Measurements from ENCODE around the gene GNAI1. TPM values are rescaled to one million over a fixed set of nuclear protein-coding genes. Genes with fewer than 3 reads are reported as not detected.
A peak's percentile ranks its signal among the peaks of the same experiment; 100 is the strongest.

The GNAI1 gene
- total and polyA plus RNA-seq, 2 experiments from 2014 or later, result 57.4 to 58.7 TPM

DNA sequence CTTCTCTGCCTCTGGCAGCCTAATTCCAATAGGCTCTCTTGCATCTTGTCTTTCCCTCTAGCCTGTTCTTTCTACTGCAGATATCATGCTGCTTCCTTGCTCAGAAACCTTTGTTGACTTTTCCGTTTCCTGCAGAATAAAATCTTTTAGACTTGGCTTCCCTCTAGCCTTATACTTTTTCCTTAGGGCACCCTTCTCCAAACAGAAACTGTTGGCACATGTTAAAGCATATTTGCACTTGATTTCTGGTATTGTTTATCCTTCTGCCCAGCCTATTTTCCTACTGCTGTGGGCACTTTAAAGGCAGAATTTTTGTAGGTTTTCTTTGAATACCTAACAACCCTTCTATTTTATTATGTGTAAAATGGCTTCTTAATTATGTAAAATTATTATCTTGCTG lies 4.6 kb downstream of the GNAI1 start:
- TF ChIP-seq EZH2phosphoT487 (IDR thresholded peaks at IDR 0.05; ENCODE audit: low read depth, severe bottlenecking, unreplicated experiment) (no peak), EZH2 (IDR thresholded peaks at IDR 0.05; ENCODE audit: borderline replicate concordance) (no peak)
- TF ChIP-seq, protein P1, sequence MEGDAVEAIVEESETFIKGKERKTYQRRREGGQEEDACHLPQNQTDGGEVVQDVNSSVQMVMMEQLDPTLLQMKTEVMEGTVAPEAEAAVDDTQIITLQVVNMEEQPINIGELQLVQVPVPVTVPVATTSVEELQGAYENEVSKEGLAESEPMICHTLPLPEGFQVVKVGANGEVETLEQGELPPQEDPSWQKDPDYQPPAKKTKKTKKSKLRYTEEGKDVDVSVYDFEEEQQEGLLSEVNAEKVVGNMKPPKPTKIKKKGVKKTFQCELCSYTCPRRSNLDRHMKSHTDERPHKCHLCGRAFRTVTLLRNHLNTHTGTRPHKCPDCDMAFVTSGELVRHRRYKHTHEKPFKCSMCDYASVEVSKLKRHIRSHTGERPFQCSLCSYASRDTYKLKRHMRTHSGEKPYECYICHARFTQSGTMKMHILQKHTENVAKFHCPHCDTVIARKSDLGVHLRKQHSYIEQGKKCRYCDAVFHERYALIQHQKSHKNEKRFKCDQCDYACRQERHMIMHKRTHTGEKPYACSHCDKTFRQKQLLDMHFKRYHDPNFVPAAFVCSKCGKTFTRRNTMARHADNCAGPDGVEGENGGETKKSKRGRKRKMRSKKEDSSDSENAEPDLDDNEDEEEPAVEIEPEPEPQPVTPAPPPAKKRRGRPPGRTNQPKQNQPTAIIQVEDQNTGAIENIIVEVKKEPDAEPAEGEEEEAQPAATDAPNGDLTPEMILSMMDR (IDR thresholded peaks at IDR 0.05; ENCODE audit: poor library complexity), result no peak
- Histone ChIP-seq H3K4me3 (no peak overlapping the region), H2AFZ (no peak overlapping the region), H3K36me3 (replicated peaks; ENCODE audit: insufficient read depth, low read depth) (no peaks in the 10 kb centered on the region), H3K27me3 (no peaks in the 10 kb centered on the region), H3K4me1 (ENCODE audit: insufficient read depth) (peaks cover 32% of the 10 kb centered on the region), H3K79me2 (peaks cover 89% of the 10 kb centered on the region), H3K27ac (no peak overlapping the region), H3K9me3 (ENCODE audit: low read depth) (no peaks in the 10 kb centered on the region), H3K4me2 (peak overlapping the region; percentile 79), H4K20me1 (ENCODE audit: insufficient read depth, poor library complexity, severe bottlenecking) (peaks cover 17% of the 10 kb centered on the region), H3K9me2 (replicated peaks; ENCODE audit: insufficient read depth) (no peaks in the 10 kb centered on the region)
- no peak for DNase-seq (ENCODE audit: low spot score)
- 31% methylated on average over 1 of the region's 1 CpG for WGBS (ENCODE audit: low lambda C conversion rate, missing lambda C conversion rate)

DNA sequence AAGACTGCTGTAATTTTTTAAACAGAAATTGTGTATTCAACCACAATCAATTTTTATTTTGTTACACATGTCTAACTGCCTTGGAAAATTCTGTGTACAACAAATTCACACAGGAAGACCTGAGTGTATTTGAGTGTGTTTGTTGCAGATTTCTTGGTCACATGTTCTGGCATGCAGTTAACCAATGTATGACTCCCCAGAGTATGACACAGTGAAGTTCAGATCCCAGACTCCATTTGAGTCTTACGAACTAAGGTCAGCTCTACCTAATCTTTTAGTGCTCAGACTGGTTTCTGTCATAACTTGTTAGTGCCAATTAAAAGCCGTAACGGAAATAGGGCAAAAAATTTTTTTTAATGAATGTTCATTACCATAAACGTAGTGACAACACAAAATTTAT lies 5.8 kb downstream of the GNAI1 start:
- Histone ChIP-seq H4K20me1 (ENCODE audit: insufficient read depth, poor library complexity, severe bottlenecking) (peaks cover 17% of the 10 kb centered on the region), H3K79me2 (peaks cover 99% of the 10 kb centered on the region), H3K4me1 (ENCODE audit: insufficient read depth) (peaks cover 37% of the 10 kb centered on the region), H3K4me3 (no peak overlapping the region), H3K36me3 (replicated peaks; ENCODE audit: insufficient read depth, low read depth) (no peaks in the 10 kb centered on the region), H2AFZ (no peak overlapping the region), H3K9me3 (ENCODE audit: low read depth) (no peaks in the 10 kb centered on the region), H3K4me2 (no peak overlapping the region), H3K27me3 (no peaks in the 10 kb centered on the region), H3K9me2 (replicated peaks; ENCODE audit: insufficient read depth) (no peaks in the 10 kb centered on the region), H3K27ac (no peak overlapping the region)
- TF ChIP-seq, protein P1 (IDR thresholded peaks at IDR 0.05; ENCODE audit: poor library complexity), result no peak
- no peak for DNase-seq (ENCODE audit: low spot score)
- 95% methylated on average over 4 of the region's 4 CpGs for WGBS (ENCODE audit: low lambda C conversion rate, missing lambda C conversion rate)

DNA sequence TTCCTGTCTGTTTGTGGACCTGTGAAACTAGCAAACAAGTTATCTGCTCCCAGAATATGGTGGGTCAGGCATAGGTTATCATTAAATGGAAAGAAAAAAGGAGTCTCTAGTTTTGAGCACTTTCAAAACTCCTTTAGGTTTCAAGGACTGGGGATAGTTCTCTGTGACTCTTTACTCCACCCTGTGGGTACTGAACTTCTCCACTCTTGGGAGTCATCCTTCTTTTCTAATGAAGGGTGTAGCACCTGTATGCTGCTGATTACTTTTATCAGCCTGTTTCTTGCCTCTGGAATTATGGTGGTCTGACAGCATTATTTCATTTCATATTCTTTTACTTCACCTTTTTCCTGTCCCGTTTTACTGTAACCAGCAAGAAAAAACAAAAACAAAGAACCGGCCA lies 6.7 kb downstream of the GNAI1 start:
- no peak for TF ChIP-seq EZH2 (IDR thresholded peaks at IDR 0.05; ENCODE audit: borderline replicate concordance)
- TF ChIP-seq, protein P1 (IDR thresholded peaks at IDR 0.05; ENCODE audit: poor library complexity), result no peak
- no peak for TF ChIP-seq EZH2phosphoT487 (IDR thresholded peaks at IDR 0.05; ENCODE audit: low read depth, severe bottlenecking, unreplicated experiment)
- Histone ChIP-seq H2AFZ (no peak overlapping the region), H3K27me3 (no peaks in the 10 kb centered on the region), H3K9me2 (replicated peaks; ENCODE audit: insufficient read depth) (no peaks in the 10 kb centered on the region), H3K36me3 (replicated peaks; ENCODE audit: insufficient read depth, low read depth) (no peaks in the 10 kb centered on the region), H3K4me1 (ENCODE audit: insufficient read depth) (peaks cover 41% of the 10 kb centered on the region), H3K9me3 (ENCODE audit: low read depth) (no peaks in the 10 kb centered on the region), H3K27ac (no peak overlapping the region), H3K79me2 (peaks cover 100% of the 10 kb centered on the region), H3K4me3 (no peak overlapping the region), H4K20me1 (ENCODE audit: insufficient read depth, poor library complexity, severe bottlenecking) (peaks cover 20% of the 10 kb centered on the region), H3K4me2 (no peak overlapping the region)
- WGBS (ENCODE audit: low lambda C conversion rate, missing lambda C conversion rate), result 94% methylated on average over 2 of the region's 2 CpGs
- no peak for DNase-seq (ENCODE audit: low spot score)

All from hepatocyte (in vitro differentiated cells).